Measurements from ENCODE around the gene TNRC18. TPM values are rescaled to one million over a fixed set of nuclear protein-coding genes. Genes with fewer than 3 reads are reported as not detected.

TNRC18 gene
- total RNA-seq, 2 donors from 2014 or later = 84.0 to 90.9 TPM

DNA sequence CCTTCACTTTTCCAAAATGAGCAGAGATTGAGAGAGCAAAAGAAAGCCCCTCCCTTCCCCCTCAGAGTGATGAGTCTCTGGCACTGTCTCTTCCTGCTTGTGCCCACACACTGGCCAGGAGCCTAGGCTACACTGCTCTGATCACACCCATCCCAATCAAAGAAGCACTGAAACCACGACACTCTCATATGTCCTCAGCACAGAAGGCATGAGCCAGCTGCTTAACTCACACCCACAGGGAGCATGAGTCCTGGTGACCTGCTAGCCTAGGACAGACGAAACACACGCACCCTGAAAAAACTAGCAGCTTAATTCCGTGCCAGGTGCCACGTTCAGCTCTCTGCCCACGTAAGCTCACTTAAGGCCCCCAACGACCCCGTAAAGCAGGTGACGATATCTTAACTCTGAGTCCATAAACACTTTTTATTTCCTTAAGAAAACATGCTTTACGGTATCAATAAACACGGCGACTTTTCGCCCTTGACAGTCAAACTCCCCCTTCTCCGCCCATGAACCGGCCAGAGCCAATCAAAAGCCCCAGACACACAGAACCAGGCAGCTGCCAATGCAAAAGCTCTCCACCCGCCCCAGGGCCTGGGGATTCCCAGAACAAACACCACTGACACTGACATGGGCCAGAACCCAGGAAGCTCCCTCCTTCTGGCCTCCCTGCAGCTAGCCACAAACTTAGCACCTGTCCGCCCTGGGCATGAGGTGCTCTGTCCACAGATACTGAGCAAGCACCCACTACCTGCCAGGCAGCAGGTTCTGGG is 69.0 kb downstream of the TNRC18 start:
- Histone ChIP-seq H3K27ac (peak overlapping the region; percentile 76), H3K27me3 (no peaks in the 10 kb centered on the region), H3K9me3 (no peaks in the 10 kb centered on the region), H3K4me1 (peaks cover 12% of the 10 kb centered on the region), H3K36me3 (peaks cover 17% of the 10 kb centered on the region), H3K4me3 (no peak overlapping the region), H3K9ac (ENCODE audit: low read depth in 2 of 2, low read length in 2 of 2) (peak overlapping the region in 1 of 2 donors; percentile 74)
- peak; percentile 91 for DNase-seq
- intact Hi-C loops (cut with DNase I) = no loop called here
- TF ChIP-seq CTCF (IDR thresholded peaks at IDR 0.05) = no peak

GRCh38 chr7:5352440-5353010 is 71.1 kb downstream of the TNRC18 start:
- Histone ChIP-seq H3K27me3 (no peaks in the 10 kb centered on the region), H3K27ac (no peak overlapping the region)
- no peak for DNase-seq

DNA sequence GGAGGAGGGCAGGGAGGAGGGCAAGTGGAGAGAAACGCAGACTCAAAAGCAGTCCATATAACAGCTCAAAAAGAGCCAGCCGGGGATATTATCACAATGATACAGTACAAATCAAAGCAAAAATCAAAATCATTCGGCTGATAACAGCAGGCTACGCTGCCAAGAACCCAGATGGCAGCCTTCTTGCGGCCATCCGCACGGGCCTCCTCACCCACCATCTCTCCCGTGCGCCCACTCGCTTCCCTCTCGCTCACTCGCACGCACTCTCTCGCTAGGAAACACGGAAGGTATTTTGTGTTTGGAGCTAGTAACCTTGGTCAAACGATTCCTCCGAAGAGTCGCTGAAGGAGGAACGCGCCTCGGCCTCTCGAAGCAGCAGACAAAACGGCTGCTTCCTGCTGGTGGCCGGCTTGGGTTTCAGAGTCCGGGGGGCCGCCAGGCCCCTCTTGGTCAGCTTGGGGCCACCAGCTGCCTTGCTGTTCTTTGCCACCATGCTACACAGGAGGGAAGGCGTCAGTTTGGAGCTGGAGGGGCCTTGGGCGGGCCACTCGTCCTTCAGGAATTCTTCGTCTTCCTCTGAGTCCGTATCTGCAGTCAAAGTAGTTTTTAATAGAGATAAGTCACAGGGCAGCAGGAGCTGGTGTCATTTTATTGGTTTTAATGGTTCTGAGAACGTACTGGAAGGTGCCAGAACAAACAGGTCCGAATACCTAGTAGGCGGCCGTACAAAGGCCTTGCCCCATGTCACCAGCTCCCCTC is 71.9 kb downstream of the TNRC18 start:
- peaks cover 12% of the 10 kb centered on the region for H3K4me1 ChIP-seq
- no peak for TF ChIP-seq CTCF (IDR thresholded peaks at IDR 0.05)
- H3K9me3 ChIP-seq = no peaks in the 10 kb centered on the region
- no peak overlapping the region for H3K4me3 ChIP-seq
- no peak overlapping the region for H3K27ac ChIP-seq
- H3K9ac ChIP-seq (ENCODE audit: low read depth in 2 of 2, low read length in 2 of 2) = no peak overlapping the region
- peaks cover 4% of the 10 kb centered on the region for H3K36me3 ChIP-seq
- no peak for DNase-seq
- no peaks in the 10 kb centered on the region for H3K27me3 ChIP-seq
- intact Hi-C loops (cut with DNase I) = no loop called here

More at GRCh38 chr7:5352440-5353010, 71.1 kb downstream of the TNRC18 start:
- Histone ChIP-seq H3K4me1 (peaks cover 12% of the 10 kb centered on the region), H3K4me3 (no peak overlapping the region), H3K9me3 (no peaks in the 10 kb centered on the region), H3K9ac (ENCODE audit: low read depth in 2 of 2, low read length in 2 of 2) (no peak overlapping the region), H3K36me3 (peaks cover 4% of the 10 kb centered on the region)
- TF ChIP-seq CTCF (IDR thresholded peaks at IDR 0.05) = no peak
- intact Hi-C loops (cut with DNase I) = no loop called here

DNA sequence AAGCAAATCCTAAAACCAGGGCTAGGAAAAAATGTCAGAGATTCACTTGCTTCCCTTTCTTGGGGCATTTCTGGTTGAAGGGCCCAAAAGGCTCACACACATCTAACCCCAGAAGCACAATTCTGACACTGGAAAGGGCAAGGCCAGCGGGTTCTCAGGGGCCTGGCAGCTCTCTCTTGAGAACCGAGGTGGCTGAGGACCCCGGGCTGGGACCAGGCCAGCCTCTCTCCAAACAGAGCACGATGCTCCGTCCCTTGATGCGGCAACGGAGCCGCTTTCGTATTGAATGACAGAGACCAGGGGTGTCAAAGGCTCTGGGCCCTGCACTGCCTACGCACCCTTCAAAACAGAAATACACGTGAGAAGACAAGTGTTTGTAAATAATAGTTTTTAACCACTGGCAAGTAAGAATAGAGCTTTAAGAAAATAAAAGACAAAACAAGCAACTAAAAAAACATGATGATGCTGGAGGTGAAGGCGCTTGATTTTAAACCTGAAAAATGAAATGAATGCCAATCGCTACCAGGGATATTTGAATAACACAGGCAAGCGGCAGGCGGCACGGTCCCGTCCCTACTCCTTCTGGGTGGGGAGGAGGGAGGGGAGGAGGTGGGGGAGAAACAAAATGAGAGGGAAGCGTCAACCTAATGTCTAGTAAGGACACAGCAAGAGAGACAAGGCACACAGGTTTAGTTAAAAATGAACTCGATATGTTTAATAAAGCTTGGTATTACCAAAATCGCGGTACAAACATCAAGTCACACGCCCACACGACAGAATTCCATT is 72.8 kb downstream of the TNRC18 start:
- Histone ChIP-seq H3K9ac (ENCODE audit: low read depth in 2 of 2, low read length in 2 of 2) (no peak overlapping the region), H3K27me3 (no peaks in the 10 kb centered on the region), H3K27ac (no peak overlapping the region), H3K4me1 (peaks cover 12% of the 10 kb centered on the region), H3K36me3 (peaks cover 4% of the 10 kb centered on the region), H3K9me3 (no peaks in the 10 kb centered on the region), H3K4me3 (no peak overlapping the region)
- intact Hi-C loops (cut with DNase I) = no loop called here
- DNase-seq = no peak
- TF ChIP-seq CTCF (IDR thresholded peaks at IDR 0.05) = no peak

GRCh38 chr7:5350174-5350463 is 73.5 kb downstream of the TNRC18 start:
- Histone ChIP-seq H3K4me3 (no peak overlapping the region), H3K27me3 (no peaks in the 10 kb centered on the region), H3K4me1 (peaks cover 6% of the 10 kb centered on the region), H3K27ac (no peak overlapping the region), H3K36me3 (peaks cover 7% of the 10 kb centered on the region), H3K9ac (ENCODE audit: low read depth in 2 of 2, low read length in 2 of 2) (no peak overlapping the region), H3K9me3 (no peaks in the 10 kb centered on the region)
- TF ChIP-seq CTCF (IDR thresholded peaks at IDR 0.05) = no peak
- intact Hi-C loops (cut with DNase I) = no loop called here
- no peak for DNase-seq
